Smooth muscle cell (in vitro differentiated cells): Measurements from ENCODE around the gene CCDC197. TPM values are rescaled to one million over a fixed set of nuclear protein-coding genes. Genes with fewer than 3 reads are reported as not detected.

Experiments used
- DNase-seq: peaks from one replicate; lab custom pipeline; 2025; ENCODE audit not compliant: unreplicated experiment; lab: John Stamatoyannopoulos, UW
- H2AFZ ChIP-seq: fragments of 200-600 bp; sonication (generic); 2 replicates; pipeline ENCODE4 v1.6.0; 2016; ENCODE audit warnings: antibody characterized with exemption, low read depth, mild to moderate bottlenecking
- H3F3A ChIP-seq: fragments of 200-600 bp; sonication (generic); 2 replicates; pipeline ENCODE4 v1.6.0; 2017; ENCODE audit warnings: antibody characterized with exemption, low read depth
- H3K27ac ChIP-seq: fragments of 200-600 bp; sonication (generic); 2 replicates; pipeline ENCODE4 v1.5.1; 2016; ENCODE audit warnings: low read depth, mild to moderate bottlenecking
- H3K27me3 ChIP-seq: fragments of 200-600 bp; sonication (generic); 2 replicates; pipeline ENCODE4 v1.6.1; 2016; ENCODE audit warnings: low read depth, mild to moderate bottlenecking
- H3K36me3 ChIP-seq: fragments of 200-600 bp; sonication (generic); 2 replicates; pipeline ENCODE4 v1.5.1; 2016; ENCODE audit warnings: low read depth
- H3K4me1 ChIP-seq: fragments of 200-600 bp; sonication (generic); 2 replicates; pipeline ENCODE4 v1.5.1; 2016; ENCODE audit warnings: low read depth
- H3K4me2 ChIP-seq: fragments of 200-600 bp; sonication (generic); 2 replicates; pipeline ENCODE4 v1.6.0; 2016; ENCODE audit warnings: mild to moderate bottlenecking
- H3K4me3 ChIP-seq: fragments of 200-600 bp; sonication (generic); 2 replicates; pipeline ENCODE4 v1.5.1; 2016; ENCODE audit warnings: mild to moderate bottlenecking
- H3K79me2 ChIP-seq: fragments of 200-600 bp; sonication (generic); 2 replicates; pipeline ENCODE4 v1.6.0; 2016; ENCODE audit warnings: low read depth, mild to moderate bottlenecking
- H3K9ac ChIP-seq: fragments of 200-600 bp; sonication (generic); 2 replicates; pipeline ENCODE4 v1.6.0; 2016; ENCODE audit warnings: low read depth
- H3K9me3 ChIP-seq: fragments of 200-600 bp; sonication (generic); replicated peaks from 2 replicates; pipeline ENCODE4 v1.5.1; 2016; ENCODE audit warnings: low read depth
- H4K20me1 ChIP-seq: fragments of 200-600 bp; sonication (generic); 2 replicates; pipeline ENCODE4 v1.6.0; 2016; ENCODE audit warnings: low read depth
- CTCF ChIP-seq: fragments of 200-600 bp; sonication (generic); IDR thresholded peaks from 2 replicates; pipeline ENCODE4 v1.5.1; 2017; ENCODE audit warnings: borderline replicate concordance, mild to moderate bottlenecking, antibody characterized with exemption; ENCODE audit not compliant: insufficient read depth, poor library complexity, severe bottlenecking
- WGBS: methylation state at CpG from one replicate; pipeline ENCODE4 v1.1.7; 2016; ENCODE audit warnings: low lambda C conversion rate; 5-methylcytosine and 5-hydroxymethylcytosine counted together
- polyA plus RNA-seq: library from polyadenylated mRNA; unstranded; fragments of >200 nt; fragmentation: Nextera tagmentation; extraction: Ambion mirVana; gene quantifications from 2 replicates; pipeline ENCODE4 v1.2.1, GENCODE V29; 2016
- total RNA-seq: library from RNA; depleted of rRNA; stranded (reverse); fragments of >200 nt; gene quantifications from 2 replicates; pipeline ENCODE4 v1.2.3, GENCODE V29; 2014

Gene CCDC197
- total and polyA plus RNA-seq, 2 experiments from 2014 or later, result not detected

- Histone ChIP-seq H3K9ac (no peak overlapping the region), H3K4me1 (no peaks in the 10 kb centered on the region), H3K4me2 (no peak overlapping the region), H3K4me3 (no peak overlapping the region), H3K9me3 (no peaks in the 10 kb centered on the region), H3F3A (no peaks in the 10 kb centered on the region), H3K27ac (no peak overlapping the region), H4K20me1 (no peaks in the 10 kb centered on the region), H3K27me3 (no peaks in the 10 kb centered on the region), H2AFZ (no peak overlapping the region), H3K36me3 (no peaks in the 10 kb centered on the region), H3K79me2 (no peaks in the 10 kb centered on the region)
- WGBS, result 99% methylated on average over 19 of the region's 19 CpGs
- DNase-seq, result no peak
- TF ChIP-seq CTCF, result no peak
These were observed 48.7 kb downstream of the CCDC197 start for GRCh38 chr14:94045563-94046345.

- Histone ChIP-seq H3F3A (no peaks in the 10 kb centered on the region), H3K4me3 (no peak overlapping the region), H3K79me2 (no peaks in the 10 kb centered on the region), H3K9me3 (no peaks in the 10 kb centered on the region), H3K4me2 (no peak overlapping the region), H4K20me1 (no peaks in the 10 kb centered on the region), H3K27ac (no peak overlapping the region), H2AFZ (no peak overlapping the region), H3K9ac (no peak overlapping the region), H3K4me1 (no peaks in the 10 kb centered on the region), H3K27me3 (no peaks in the 10 kb centered on the region), H3K36me3 (no peaks in the 10 kb centered on the region)
- 96% methylated on average over 7 of the region's 7 CpGs for WGBS
- no peak for DNase-seq
- TF ChIP-seq CTCF, result no peak
These were observed 49.7 kb downstream of the CCDC197 start for GRCh38 chr14:94046696-94047250.

- DNase-seq, result no peak
- Histone ChIP-seq H3K36me3 (peaks cover 2% of the 10 kb centered on the region), H3F3A (no peaks in the 10 kb centered on the region), H2AFZ (no peak overlapping the region), H4K20me1 (no peaks in the 10 kb centered on the region), H3K9ac (no peak overlapping the region), H3K27ac (no peak overlapping the region), H3K4me2 (no peak overlapping the region), H3K4me3 (no peak overlapping the region), H3K79me2 (no peaks in the 10 kb centered on the region), H3K27me3 (no peaks in the 10 kb centered on the region), H3K9me3 (no peaks in the 10 kb centered on the region), H3K4me1 (no peaks in the 10 kb centered on the region)
- no peak for TF ChIP-seq CTCF
- WGBS, result 95% methylated on average over 3 of the region's 3 CpGs
These were observed 50.5 kb downstream of the CCDC197 start for GRCh38 chr14:94047581-94047980.
